ENCODE data around the gene ZNF512B. TPM values are rescaled to one million over a fixed set of nuclear protein-coding genes. Genes with fewer than 3 reads are reported as not detected.
"Not testable (repeated sequence)": the region's sequence is repeated elsewhere in the genome, so short reads cannot be mapped to it uniquely, and the experiment has no call there.

Gene ZNF512B
- total RNA-seq, 1 donor, result 14.5 TPM

DNA sequence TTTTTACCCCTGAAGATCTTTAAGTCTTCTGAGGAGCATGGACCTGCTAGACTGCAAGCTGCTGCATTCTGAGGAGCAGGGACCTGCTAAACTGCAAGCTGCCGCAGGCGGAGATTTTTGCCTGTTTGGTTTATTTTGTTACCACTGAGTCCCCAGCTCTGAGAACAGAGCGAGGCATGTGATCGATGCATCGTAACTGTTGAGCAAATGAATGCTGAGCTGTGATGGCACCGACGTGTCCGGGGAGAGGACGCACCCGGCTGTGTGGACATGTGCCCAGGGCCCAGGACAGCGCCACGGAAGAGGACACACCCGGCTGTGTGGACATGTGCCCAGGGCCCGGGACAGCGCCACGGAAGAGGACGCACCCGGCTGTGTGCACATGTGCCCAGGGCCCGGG is 50.6 kb downstream of the ZNF512B start:
- H3K27ac ChIP-seq (ENCODE audit: low read depth, low read length), result no peak overlapping the region
- peaks cover 2% of the 10 kb centered on the region for H3K36me3 ChIP-seq (ENCODE audit: insufficient read depth, low read length)
- H3K4me2 ChIP-seq (ENCODE audit: insufficient read depth, low read length), result no peak overlapping the region
- peaks cover 38% of the 10 kb centered on the region for H4K20me1 ChIP-seq (ENCODE audit: insufficient read depth, low read length)
- H3K4me1 ChIP-seq (ENCODE audit: insufficient read depth, low read length), result no peaks in the 10 kb centered on the region
- peaks cover 90% of the 10 kb centered on the region for H3K79me2 ChIP-seq (ENCODE audit: insufficient read depth, low read length)
- no peak for DNase-seq (ENCODE audit: insufficient read length, low spot score, missing footprints)
- H3K27me3 ChIP-seq (ENCODE audit: insufficient read depth, low read length), result no peaks in the 10 kb centered on the region
- no peaks in the 10 kb centered on the region for H3K9me3 ChIP-seq (ENCODE audit: low read depth, low read length)
- TF ChIP-seq, protein P1, sequence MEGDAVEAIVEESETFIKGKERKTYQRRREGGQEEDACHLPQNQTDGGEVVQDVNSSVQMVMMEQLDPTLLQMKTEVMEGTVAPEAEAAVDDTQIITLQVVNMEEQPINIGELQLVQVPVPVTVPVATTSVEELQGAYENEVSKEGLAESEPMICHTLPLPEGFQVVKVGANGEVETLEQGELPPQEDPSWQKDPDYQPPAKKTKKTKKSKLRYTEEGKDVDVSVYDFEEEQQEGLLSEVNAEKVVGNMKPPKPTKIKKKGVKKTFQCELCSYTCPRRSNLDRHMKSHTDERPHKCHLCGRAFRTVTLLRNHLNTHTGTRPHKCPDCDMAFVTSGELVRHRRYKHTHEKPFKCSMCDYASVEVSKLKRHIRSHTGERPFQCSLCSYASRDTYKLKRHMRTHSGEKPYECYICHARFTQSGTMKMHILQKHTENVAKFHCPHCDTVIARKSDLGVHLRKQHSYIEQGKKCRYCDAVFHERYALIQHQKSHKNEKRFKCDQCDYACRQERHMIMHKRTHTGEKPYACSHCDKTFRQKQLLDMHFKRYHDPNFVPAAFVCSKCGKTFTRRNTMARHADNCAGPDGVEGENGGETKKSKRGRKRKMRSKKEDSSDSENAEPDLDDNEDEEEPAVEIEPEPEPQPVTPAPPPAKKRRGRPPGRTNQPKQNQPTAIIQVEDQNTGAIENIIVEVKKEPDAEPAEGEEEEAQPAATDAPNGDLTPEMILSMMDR (IDR thresholded peaks at IDR 0.05; ENCODE audit: extremely low read depth, low read depth, low read length), result no peak
- H3K4me3 ChIP-seq (ENCODE audit: insufficient read depth, low read length), result no peak overlapping the region
- H2AFZ ChIP-seq (ENCODE audit: low read length), result no peak overlapping the region

DNA sequence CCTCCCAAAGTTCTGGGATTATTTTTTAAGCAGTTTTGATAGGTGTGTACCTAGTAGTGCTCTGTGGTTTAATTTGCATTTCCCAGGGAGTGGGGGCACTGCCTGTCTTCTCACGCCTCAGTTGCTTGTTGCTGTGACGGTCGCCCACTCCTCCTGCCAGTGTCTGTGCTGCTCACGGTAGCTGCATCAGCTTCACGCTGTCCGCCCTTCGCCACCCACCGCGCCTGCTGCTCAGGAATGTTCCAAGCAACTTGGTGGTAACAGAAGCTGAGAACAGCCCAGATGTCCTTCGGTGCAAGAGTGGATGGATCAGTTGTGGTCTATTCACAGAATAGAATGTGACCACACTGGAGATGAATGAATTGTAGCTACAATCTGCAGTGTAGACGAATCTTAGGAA is 51.9 kb downstream of the ZNF512B start:
- Histone ChIP-seq H3K4me2 (ENCODE audit: insufficient read depth, low read length) (no peak overlapping the region), H3K9me3 (ENCODE audit: low read depth, low read length) (no peaks in the 10 kb centered on the region), H3K36me3 (ENCODE audit: insufficient read depth, low read length) (peaks cover 5% of the 10 kb centered on the region), H2AFZ (ENCODE audit: low read length) (no peak overlapping the region), H4K20me1 (ENCODE audit: insufficient read depth, low read length) (peaks cover 42% of the 10 kb centered on the region), H3K27ac (ENCODE audit: low read depth, low read length) (no peak overlapping the region), H3K4me3 (ENCODE audit: insufficient read depth, low read length) (no peak overlapping the region), H3K27me3 (ENCODE audit: insufficient read depth, low read length) (no peaks in the 10 kb centered on the region), H3K79me2 (ENCODE audit: insufficient read depth, low read length) (peaks cover 90% of the 10 kb centered on the region), H3K4me1 (ENCODE audit: insufficient read depth, low read length) (no peaks in the 10 kb centered on the region)
- DNase-seq (ENCODE audit: insufficient read length, low spot score, missing footprints), result peak; percentile 38
- TF ChIP-seq, protein P1 (IDR thresholded peaks at IDR 0.05; ENCODE audit: extremely low read depth, low read depth, low read length), result no peak

DNA sequence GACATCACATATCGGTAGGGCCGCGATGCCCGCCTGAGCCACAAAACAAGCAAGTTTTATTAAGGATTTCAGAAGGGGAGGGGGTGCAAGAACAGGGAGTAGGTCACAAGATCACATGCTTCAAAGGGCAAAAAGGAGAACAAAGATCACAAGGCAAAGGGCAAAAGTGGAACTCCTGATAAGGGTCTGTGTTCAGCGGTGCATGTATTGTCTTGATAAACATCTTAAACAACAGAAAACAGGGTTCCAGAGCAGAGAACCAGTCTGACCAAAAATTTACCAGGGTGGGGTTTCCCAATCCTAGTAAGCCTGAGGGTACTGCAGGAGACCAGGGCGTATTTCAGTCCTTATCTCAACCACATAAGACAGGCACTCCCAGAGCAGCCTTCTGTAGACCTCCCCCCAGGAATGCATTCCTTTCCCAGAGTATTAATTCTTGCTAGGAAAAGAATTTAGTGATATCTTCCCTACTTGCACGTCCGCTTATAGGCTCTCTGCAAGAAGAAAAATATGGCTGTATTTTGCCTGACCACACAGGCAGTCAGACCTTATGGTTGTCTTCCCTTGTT is 53.3 kb downstream of the ZNF512B start:
- H3K27ac ChIP-seq (ENCODE audit: low read depth, low read length); DNase-seq (ENCODE audit: insufficient read length, low spot score, missing footprints); H3K4me1 ChIP-seq (ENCODE audit: insufficient read depth, low read length); H3K9me3 ChIP-seq (ENCODE audit: low read depth, low read length); H2AFZ ChIP-seq (ENCODE audit: low read length); H3K36me3 ChIP-seq (ENCODE audit: insufficient read depth, low read length); H3K4me3 ChIP-seq (ENCODE audit: insufficient read depth, low read length); H3K4me2 ChIP-seq (ENCODE audit: insufficient read depth, low read length); H3K27me3 ChIP-seq (ENCODE audit: insufficient read depth, low read length): not testable (repeated sequence)
- H4K20me1 ChIP-seq (ENCODE audit: insufficient read depth, low read length), result peaks cover 48% of the 10 kb centered on the region
- H3K79me2 ChIP-seq (ENCODE audit: insufficient read depth, low read length), result peaks cover 90% of the 10 kb centered on the region

DNA sequence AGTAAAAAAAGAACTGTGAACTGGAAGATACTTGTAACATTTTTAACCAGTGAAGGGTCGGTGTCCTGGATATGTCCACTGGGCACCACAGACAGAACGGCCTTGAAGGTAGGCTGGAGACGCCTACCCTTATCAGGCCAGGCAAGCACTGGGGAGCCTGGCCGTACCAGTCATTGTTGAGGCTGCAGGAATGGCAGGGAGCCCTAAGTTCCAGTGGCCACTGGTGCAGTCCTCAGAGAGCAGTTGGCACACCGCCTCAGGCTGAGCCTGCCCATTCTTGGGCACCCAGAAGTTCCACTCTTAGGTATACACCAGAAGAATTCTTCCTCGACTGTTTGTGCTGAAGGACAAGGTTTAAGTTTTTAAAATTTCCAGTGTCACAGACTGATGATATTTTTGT is 54.3 kb downstream of the ZNF512B start:
- no peak overlapping the region for H3K4me2 ChIP-seq (ENCODE audit: insufficient read depth, low read length)
- peaks cover 58% of the 10 kb centered on the region for H4K20me1 ChIP-seq (ENCODE audit: insufficient read depth, low read length)
- no peaks in the 10 kb centered on the region for H3K9me3 ChIP-seq (ENCODE audit: low read depth, low read length)

More for the DNA sequence above, 54.3 kb downstream of the ZNF512B start:
- Histone ChIP-seq H3K4me1 (ENCODE audit: insufficient read depth, low read length) (peaks cover 7% of the 10 kb centered on the region), H3K27ac (ENCODE audit: low read depth, low read length) (no peak overlapping the region), H3K27me3 (ENCODE audit: insufficient read depth, low read length) (no peaks in the 10 kb centered on the region), H2AFZ (ENCODE audit: low read length) (no peak overlapping the region), H3K36me3 (ENCODE audit: insufficient read depth, low read length) (peaks cover 2% of the 10 kb centered on the region), H3K79me2 (ENCODE audit: insufficient read depth, low read length) (peaks cover 92% of the 10 kb centered on the region), H3K4me3 (ENCODE audit: insufficient read depth, low read length) (no peak overlapping the region)
- TF ChIP-seq, protein P1 (IDR thresholded peaks at IDR 0.05; ENCODE audit: extremely low read depth, low read depth, low read length), result no peak
- DNase-seq (ENCODE audit: insufficient read length, low spot score, missing footprints), result peak; percentile 49
